HUES6 (cell line): ENCODE data around the gene CIAO2A.
"Not testable (repeated sequence)": the region's sequence is repeated elsewhere in the genome, so short reads cannot be mapped to it uniquely, and the experiment has no call there.

Experiments
- H3K27ac ChIP-seq: 2 replicates; pipeline ENCODE4 v1.7.0; 2013; ENCODE audit warnings: low read depth, mild to moderate bottlenecking, low read length, inconsistent platforms
- H3K27me3 ChIP-seq: 2 replicates; pipeline ENCODE4 v1.6.1; 2013; ENCODE audit warnings: low read length; ENCODE audit not compliant: control insufficient read depth, insufficient read depth
- H3K36me3 ChIP-seq: 2 replicates; pipeline ENCODE4 v1.6.1; 2013; ENCODE audit warnings: low read length; ENCODE audit not compliant: control insufficient read depth, insufficient read depth
- H3K4me1 ChIP-seq: 2 replicates; pipeline ENCODE4 v1.6.1; 2013; ENCODE audit warnings: low read length; ENCODE audit not compliant: control insufficient read depth, insufficient read depth
- H3K4me3 ChIP-seq: 2 replicates; pipeline ENCODE4 v1.5.1; 2013; ENCODE audit warnings: low read depth, low read length
- H3K9ac ChIP-seq: one replicate; pipeline ENCODE4 v1.6.1; 2013; ENCODE audit warnings: mild to moderate bottlenecking, low read length
- H3K9me3 ChIP-seq: 2 replicates; pipeline ENCODE4 v1.6.1; 2013; ENCODE audit warnings: low read depth, low read length; ENCODE audit not compliant: control insufficient read depth, insufficient read depth

Gene CIAO2A

DNA sequence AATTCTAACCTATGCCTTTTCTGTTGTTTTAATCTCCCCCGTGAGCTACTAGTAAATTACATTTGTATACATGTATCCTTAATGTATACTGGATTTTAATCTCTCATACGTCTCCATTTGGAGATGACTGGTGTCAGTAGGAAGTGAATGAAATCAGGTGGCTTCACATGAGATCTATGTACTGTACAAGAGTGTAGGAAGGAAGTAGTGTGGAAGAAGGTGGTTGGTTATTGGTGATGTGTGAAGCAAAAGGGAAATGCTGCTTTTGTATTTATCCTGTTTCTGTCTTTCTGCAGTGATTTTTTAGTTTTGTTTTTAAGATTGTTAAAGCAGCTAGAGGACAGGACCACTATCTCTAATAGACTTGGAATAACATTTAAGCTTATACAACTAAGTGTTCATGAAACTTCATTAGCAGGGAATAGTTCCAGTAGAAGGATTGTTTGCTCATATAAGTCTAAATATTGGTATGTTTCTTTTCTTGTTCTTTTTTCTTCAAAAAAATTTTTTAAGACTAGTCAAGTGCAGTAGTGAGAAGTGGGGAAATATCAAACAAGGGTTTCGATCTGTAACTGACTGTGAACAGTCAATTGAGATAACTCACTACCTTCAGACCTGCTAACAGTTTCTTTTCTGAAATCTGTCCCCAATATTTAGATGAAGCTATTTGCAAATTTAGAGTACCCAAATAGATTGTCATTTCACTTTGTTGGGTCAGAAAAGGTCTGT lies 17.5 kb upstream of the CIAO2A start:
- H3K27ac ChIP-seq: no peak overlapping the region
- no peaks in the 10 kb centered on the region for H3K27me3 ChIP-seq
- H3K4me1 ChIP-seq: peaks cover 15% of the 10 kb centered on the region
- H3K9me3 ChIP-seq: no peaks in the 10 kb centered on the region
- H3K36me3 ChIP-seq: peaks cover 23% of the 10 kb centered on the region
- H3K9ac ChIP-seq: no peak overlapping the region
- no peak overlapping the region for H3K4me3 ChIP-seq

DNA sequence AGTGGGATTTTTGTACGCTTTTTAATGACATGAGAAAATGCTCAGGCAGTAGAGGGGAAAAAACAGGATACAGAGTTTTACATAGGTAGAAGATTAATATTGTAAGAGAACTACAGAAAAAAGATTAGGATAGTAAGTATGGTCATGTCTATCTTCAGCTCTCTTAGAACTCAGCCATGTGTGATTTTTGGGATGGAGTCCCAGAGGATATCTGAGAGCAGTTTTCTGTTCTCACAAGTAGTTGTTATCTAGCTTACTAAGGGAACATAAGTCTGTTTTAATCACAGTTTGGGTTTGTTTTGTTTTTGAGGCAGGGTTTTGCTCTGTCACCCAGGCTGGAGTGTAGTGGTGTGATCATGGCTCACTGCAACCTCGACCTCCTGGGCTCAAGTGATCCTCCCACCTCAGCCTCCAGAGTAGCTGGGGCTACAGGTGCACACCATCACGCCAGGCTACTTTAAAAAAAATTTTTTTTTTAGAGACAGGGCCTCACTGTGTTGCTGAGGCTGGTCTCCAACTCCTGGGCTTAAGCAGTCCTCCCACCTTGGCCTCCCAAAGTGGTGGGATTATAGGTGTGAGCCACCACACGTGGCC lies 16.6 kb upstream of the CIAO2A start:
- Histone ChIP-seq H3K4me1 (peaks cover 15% of the 10 kb centered on the region), H3K36me3 (peaks cover 20% of the 10 kb centered on the region)
- not testable (repeated sequence) for H3K4me3 ChIP-seq, H3K27me3 ChIP-seq, H3K9ac ChIP-seq, H3K27ac ChIP-seq, H3K9me3 ChIP-seq

DNA sequence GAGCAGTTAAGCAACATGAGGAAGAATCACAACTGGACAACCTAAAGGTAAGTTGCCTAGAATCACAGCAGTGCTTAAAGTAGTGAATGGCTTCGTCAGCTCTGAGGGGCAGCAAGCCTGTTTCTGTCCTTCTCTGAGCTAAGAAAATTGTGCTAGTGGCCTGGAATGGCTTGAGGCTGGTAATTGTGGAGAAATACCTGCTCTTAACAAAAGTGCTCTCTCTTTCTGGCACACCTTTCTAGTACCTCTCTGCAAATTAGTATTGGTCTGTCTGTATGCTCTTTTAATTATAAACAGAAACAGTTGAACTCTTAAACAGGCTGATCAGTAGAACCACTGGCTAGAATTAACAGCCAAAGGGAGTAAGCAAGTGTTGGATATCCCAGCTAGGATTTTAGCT lies 13.7 kb upstream of the CIAO2A start:
- Histone ChIP-seq H3K27ac (no peak overlapping the region), H3K36me3 (no peaks in the 10 kb centered on the region), H3K4me3 (no peak overlapping the region), H3K9me3 (0 out of 2 replicates have a peak, but pooled peaks cover 1% of the 10 kb centered on the region), H3K27me3 (no peaks in the 10 kb centered on the region), H3K9ac (no peak overlapping the region), H3K4me1 (peaks cover 12% of the 10 kb centered on the region)

DNA sequence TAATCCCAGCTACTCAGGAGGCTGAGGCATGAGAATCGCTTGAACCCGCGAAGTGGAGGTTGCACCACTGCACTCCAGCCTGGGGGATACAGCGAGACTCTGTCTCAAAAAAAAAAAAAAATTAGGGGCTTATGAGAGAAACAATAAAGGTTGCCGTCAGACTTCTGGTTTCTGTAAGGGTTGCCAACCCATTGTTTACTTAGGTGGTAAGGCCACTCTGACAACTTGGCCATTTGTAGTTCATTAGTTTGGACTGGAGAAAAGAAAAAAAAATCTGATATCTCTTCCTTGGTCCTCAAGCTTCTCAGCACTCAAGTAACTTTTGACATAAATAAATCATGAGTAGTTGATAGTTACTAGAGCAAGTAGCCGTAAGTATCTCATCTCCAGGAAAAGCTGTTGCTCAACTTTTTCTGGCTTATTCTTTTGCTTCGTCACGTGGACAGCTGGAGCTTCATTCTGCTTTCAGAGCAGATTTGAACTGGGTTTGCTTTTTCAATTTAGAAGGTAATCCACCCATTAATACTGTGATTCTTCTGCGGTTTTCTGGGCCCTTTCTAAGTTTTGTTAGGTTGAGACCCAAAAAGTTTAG lies 11.6 kb upstream of the CIAO2A start:
- Histone ChIP-seq H3K36me3 (no peaks in the 10 kb centered on the region), H3K27me3 (no peaks in the 10 kb centered on the region), H3K4me3 (no peak overlapping the region), H3K4me1 (no peaks in the 10 kb centered on the region), H3K9ac (no peak overlapping the region), H3K27ac (no peak overlapping the region), H3K9me3 (0 out of 2 replicates have a peak, but pooled peaks cover 2% of the 10 kb centered on the region)

DNA sequence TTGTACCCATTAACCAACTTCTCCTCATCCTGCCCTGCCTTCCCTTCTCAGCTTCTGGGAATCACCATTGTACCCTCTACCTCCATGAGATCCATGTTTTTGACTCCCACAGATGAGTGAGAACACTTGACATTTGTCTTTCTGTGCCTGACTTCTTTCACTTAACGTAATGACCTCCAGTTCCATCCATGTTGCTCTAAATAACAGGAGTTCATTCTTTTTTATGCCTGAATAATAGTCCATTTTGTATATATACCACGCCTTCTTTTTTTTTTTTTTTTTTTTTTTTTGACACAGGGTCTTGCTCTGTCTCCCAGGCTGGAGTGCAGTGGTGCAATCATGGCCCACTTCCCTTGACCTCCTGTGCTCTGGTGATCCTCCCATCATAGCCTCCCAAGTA lies 8.9 kb upstream of the CIAO2A start:
- H3K27me3 ChIP-seq: no peaks in the 10 kb centered on the region
- H3K9ac ChIP-seq: no peak overlapping the region
- H3K36me3 ChIP-seq: no peaks in the 10 kb centered on the region
- H3K9me3 ChIP-seq: 0 out of 2 replicates have a peak, but pooled peaks cover 2% of the 10 kb centered on the region
- peaks cover 4% of the 10 kb centered on the region; the same call in 1 of the 2 replicates for H3K4me1 ChIP-seq
- H3K4me3 ChIP-seq: no peak overlapping the region
- no peak overlapping the region for H3K27ac ChIP-seq

DNA sequence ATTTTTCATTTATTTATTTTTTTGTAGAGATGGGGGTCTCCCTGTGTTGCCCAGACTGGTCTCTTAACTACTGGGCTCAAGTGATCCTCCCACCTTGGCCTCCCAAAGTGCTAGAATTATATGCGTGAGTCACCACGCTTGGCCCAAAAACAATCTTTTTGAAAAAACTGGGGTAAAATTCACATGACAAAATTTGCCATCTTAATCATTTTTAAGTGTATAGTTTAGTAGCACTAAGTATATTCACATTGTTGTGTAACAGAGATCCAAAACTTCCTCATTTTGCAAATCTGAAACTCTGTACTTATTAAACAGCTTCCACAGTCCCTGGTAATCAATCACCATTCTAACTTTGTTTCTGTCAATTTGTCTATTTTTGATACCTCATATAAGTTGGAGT lies 7.3 kb upstream of the CIAO2A start:
- Histone ChIP-seq H3K9ac (no peak overlapping the region), H3K9me3 (0 out of 2 replicates have a peak, but pooled peaks cover 2% of the 10 kb centered on the region), H3K4me1 (peaks cover 8% of the 10 kb centered on the region; the same call in 1 of the 2 replicates), H3K36me3 (no peaks in the 10 kb centered on the region), H3K4me3 (no peak overlapping the region), H3K27ac (no peak overlapping the region), H3K27me3 (no peaks in the 10 kb centered on the region)

DNA sequence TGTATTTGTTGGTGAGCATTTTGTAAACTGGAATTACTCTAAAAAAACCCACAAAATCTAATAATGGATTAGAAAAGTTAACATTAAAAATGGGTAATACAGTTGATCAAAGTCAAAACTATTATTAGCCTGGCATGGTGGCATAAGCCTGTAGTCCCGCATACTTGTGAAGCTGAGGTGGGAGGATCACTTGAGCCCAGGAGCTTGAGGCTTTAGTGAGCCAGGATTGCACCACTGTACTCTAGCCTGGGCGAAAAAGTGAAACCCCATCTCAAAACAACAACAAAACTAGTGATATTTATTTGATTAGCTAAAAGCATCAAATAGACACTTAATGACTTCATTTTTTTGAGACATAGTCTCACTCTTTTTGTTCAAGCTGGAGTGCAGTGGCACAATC lies 5.7 kb upstream of the CIAO2A start:
- Histone ChIP-seq H3K27ac (no peak overlapping the region), H3K4me1 (peaks cover 12% of the 10 kb centered on the region), H3K4me3 (no peak overlapping the region), H3K27me3 (no peaks in the 10 kb centered on the region), H3K9ac (no peak overlapping the region), H3K9me3 (0 out of 2 replicates have a peak, but pooled peaks cover 2% of the 10 kb centered on the region), H3K36me3 (no peaks in the 10 kb centered on the region)

DNA sequence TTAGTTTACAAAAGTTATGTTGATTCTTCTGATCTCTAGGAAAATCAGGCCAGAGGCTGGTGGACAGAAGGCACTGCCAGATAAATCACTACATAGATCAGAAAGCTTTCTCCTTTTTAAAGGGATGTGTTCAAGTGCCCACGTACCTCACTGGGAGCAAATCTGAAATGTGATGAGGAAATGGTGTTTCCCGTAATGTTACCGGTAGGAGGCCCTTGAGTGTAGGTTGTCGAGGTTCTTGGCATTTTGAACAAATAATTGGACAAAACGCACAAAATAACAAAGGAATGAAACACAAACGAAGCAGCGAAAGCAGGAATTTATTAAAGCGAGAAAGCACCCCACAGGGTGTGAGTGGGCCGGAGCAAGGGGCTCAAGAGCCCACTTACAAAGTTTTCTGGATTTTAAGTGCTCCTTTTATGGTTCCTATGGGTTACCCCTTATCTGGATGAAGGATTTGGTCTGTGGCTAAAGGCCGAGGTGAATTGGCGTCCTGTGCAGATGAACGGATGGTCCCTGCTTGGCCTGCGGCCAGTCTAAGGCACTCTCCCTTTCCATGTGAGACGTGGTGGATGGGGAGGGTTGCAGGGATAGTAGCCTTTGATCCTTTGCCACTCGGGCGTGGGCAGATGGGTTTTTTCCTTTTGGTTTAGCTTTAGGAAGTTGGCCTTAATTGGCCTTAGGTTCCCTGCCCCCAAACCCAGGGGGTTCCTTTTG lies 3.2 kb upstream of the CIAO2A start:
- Histone ChIP-seq H3K4me1 (peaks cover 19% of the 10 kb centered on the region), H3K27ac (no peak overlapping the region)

DNA sequence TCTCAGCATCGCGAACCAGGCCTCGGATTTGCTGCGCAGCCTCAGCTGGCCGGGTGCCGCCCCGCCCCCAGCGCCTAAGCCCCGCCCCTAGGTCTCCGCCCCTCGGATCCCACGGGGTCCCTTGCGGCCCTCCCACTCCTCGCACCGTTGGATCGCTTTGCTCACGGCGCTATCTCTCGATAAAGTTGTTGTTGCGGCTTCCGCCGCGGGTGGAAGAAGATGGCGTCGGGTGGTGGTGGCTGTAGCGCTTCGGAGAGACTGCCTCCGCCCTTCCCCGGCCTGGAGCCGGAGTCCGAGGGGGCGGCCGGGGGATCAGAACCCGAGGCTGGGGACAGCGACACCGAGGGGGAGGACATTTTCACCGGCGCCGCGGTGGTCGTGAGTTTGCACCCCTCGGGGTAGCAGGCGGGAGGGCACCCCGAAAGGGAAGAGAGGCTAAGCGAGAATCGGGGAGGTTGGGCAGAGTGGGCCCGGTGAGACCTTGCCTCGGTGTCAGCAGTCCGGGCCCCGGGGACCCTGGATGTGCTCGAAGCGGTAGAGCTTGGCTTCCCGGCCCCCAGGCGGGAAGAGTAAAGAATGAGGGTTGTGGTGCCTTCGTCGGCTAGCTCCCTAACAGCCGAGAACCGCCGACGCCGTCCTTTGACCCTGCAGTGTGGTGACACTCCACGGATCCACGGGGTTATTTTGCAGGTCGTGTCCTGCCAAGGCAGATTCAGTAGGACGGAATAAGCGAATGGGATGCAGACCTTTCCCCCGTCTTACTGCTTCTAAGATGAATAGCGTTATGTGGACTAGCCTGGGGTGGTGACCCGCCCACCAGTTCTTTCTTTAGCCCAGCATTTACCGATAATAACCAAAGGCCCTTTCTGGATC lies 2.4 kb upstream of the CIAO2A start, which contains the start of gene SNX1:
TSS of gene SNX1 (plus strand) at position 188 of the 873 bp plus-strand sequence. CDS start at position 220, 32 bp downstream.
- peak within 1 kb of the TSS; percentile 93 for H3K4me3 ChIP-seq
- peak within 1 kb of the TSS; percentile 71 for H3K9ac ChIP-seq
- H3K4me1 ChIP-seq: peaks cover 19% of the 10 kb centered on the region
- H3K27me3 ChIP-seq: no peaks in the 10 kb centered on the region
- H3K27ac ChIP-seq: no peak within 1 kb of the TSS; the same call in 1 of the 2 replicates
- no peaks in the 10 kb centered on the region for H3K36me3 ChIP-seq
- no peaks in the 10 kb centered on the region for H3K9me3 ChIP-seq

More for the DNA sequence above, 3.2 kb upstream of the CIAO2A start:
- Histone ChIP-seq H3K27me3 (no peaks in the 10 kb centered on the region), H3K4me3 (peak overlapping the region; percentile 90), H3K9ac (peak overlapping the region; percentile 71), H3K9me3 (no peaks in the 10 kb centered on the region), H3K36me3 (no peaks in the 10 kb centered on the region)

DNA sequence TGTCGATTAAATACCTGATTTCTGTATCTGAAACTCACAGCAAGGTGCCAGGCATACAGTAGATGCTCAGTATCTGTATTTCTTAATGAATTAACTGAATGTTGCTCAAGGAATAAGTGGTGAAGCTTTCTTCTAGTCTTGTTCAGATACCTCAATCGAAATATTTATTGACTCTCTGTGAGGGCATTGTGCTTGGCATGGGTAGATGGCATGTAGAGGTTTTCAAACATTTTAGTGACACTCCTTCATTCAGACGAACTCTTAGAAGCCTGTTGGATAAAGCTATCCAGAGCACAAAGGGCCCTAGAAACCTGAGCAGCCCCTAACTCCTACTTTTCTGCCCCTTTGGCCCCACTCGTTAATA lies 1.8 kb upstream of the CIAO2A start:
- Histone ChIP-seq H3K4me1 (peaks cover 19% of the 10 kb centered on the region), H3K9me3 (no peaks in the 10 kb centered on the region), H3K36me3 (no peaks in the 10 kb centered on the region), H3K27me3 (no peaks in the 10 kb centered on the region), H3K4me3 (peak overlapping the region; percentile 90), H3K9ac (no peak overlapping the region), H3K27ac (no peak overlapping the region)
